22Rv1 (cell line): ENCODE data around the gene KANSL1.

ENCODE experiments used
- CTCF ChIP-seq: fragments of 450-650 bp; IDR thresholded peaks from 2 replicates; pipeline ENCODE4 v1.5.1; 2017; ENCODE audit warnings: mild to moderate bottlenecking
- ZFX ChIP-seq: fragments of 450-650 bp; IDR thresholded peaks from 2 replicates; pipeline ENCODE4 v1.6.1; 2017; ENCODE audit warnings: antibody characterized with exemption, borderline replicate concordance

GRCh38 chr17:46135879-46136563 is 57.2 kb downstream of the KANSL1 start:
- TF ChIP-seq CTCF (no peak), ZFX (no peak)
